GM12873 (cell line): ENCODE measurements around the gene PRSS36.
A peak's percentile ranks its signal among the peaks of the same experiment; 100 is the strongest.

Source experiments
- CTCF ChIP-seq: IDR thresholded peaks from 2 replicates; pipeline ENCODE4 v1.5.1; 2012; ENCODE audit warnings: low read depth, mild to moderate bottlenecking, moderate library complexity, low read length, control low read depth; ENCODE audit not compliant: insufficient read depth; ENCODE audit errors: missing control alignments

Gene PRSS36

GRCh38 chr16:31109622-31110021 is 40.2 kb downstream of the PRSS36 start:
- no peak for TF ChIP-seq CTCF

- no peak for TF ChIP-seq CTCF
Observed at GRCh38 chr16:31108794-31109558, 40.9 kb downstream of the PRSS36 start.

GRCh38 chr16:31108035-31108793 is 41.7 kb downstream of the PRSS36 start, which contains the start of gene BCKDK:
Gene BCKDK (plus strand): TSS chr16:31108386. CDS start chr16:31109224, 838 bp downstream.
- TF ChIP-seq CTCF, result no peak

GRCh38 chr16:31107465-31107867 is 42.4 kb downstream of the PRSS36 start:
- TF ChIP-seq CTCF, result no peak

- no peak for TF ChIP-seq CTCF
Observed at GRCh38 chr16:31106509-31107464, 43.1 kb downstream of the PRSS36 start.

GRCh38 chr16:31105677-31106213 is 44.1 kb downstream of the PRSS36 start:
- TF ChIP-seq CTCF, result peak; percentile 82
